ENCODE data around the gene S1PR3.
A peak's percentile ranks its signal among the peaks of the same experiment; 100 is the strongest.

Gene S1PR3

GRCh38 chr9:88993871-88994460 lies 2.7 kb downstream of the S1PR3 start:
- no peak for DNase-seq

- peak; percentile 66 for DNase-seq
Measured at GRCh38 chr9:88994469-88995199, 3.4 kb downstream of the S1PR3 start.

GRCh38 chr9:88995200-88995577 lies 3.9 kb downstream of the S1PR3 start:
- no peak for DNase-seq

- no peak for DNase-seq
Measured at GRCh38 chr9:88995627-88996026, 4.4 kb downstream of the S1PR3 start.

- no peak for DNase-seq
Measured at GRCh38 chr9:88996046-88996920, 5.0 kb downstream of the S1PR3 start.

GRCh38 chr9:88996921-88997235 lies 5.6 kb downstream of the S1PR3 start:
- no peak for DNase-seq

- no peak for DNase-seq
Measured at GRCh38 chr9:88997646-88998045, 6.4 kb downstream of the S1PR3 start.

- peak; percentile 15 for DNase-seq
Measured at GRCh38 chr9:88998503-88998902, 7.2 kb downstream of the S1PR3 start.

GRCh38 chr9:88998911-88999310 lies 7.6 kb downstream of the S1PR3 start:
- peak; percentile 12 for DNase-seq

- no peak for DNase-seq
Measured at GRCh38 chr9:89000371-89000781, 9.1 kb downstream of the S1PR3 start.

GRCh38 chr9:89000973-89001916 lies 10.0 kb downstream of the S1PR3 start:
- peak; percentile 81 for DNase-seq

GRCh38 chr9:89001917-89002540 lies 10.8 kb downstream of the S1PR3 start:
- no peak for DNase-seq

GRCh38 chr9:89002987-89003386 lies 11.7 kb downstream of the S1PR3 start:
- no peak for DNase-seq

GRCh38 chr9:89005323-89005722 lies 14.1 kb downstream of the S1PR3 start:
- DNase-seq, result no peak

- no peak for DNase-seq
Measured at GRCh38 chr9:89006267-89006666, 15.0 kb downstream of the S1PR3 start.

- DNase-seq, result no peak
Measured at GRCh38 chr9:89006996-89007967, 16.0 kb downstream of the S1PR3 start.

GRCh38 chr9:89008055-89008743 lies 16.9 kb downstream of the S1PR3 start:
- no peak for DNase-seq

GRCh38 chr9:89008744-89009545 lies 17.7 kb downstream of the S1PR3 start:
- DNase-seq, result no peak

- no peak for DNase-seq
Measured at GRCh38 chr9:89009546-89009840, 18.2 kb downstream of the S1PR3 start.

- no peak for DNase-seq
Measured at GRCh38 chr9:89010056-89010455, 18.8 kb downstream of the S1PR3 start.
